Lower leg skin (tissue), 3 donors: ENCODE results near the gene INHBA.

ENCODE experiments used
- CTCF ChIP-seq, 3 donors: fragments of 450-650 bp; IDR thresholded peaks; one replicate each; pipeline ENCODE4 v1.5.1; 2016; ENCODE audit warnings: antibody characterized with exemption in 3 of 3, mild to moderate bottlenecking in 3 of 3, moderate library complexity in 2 of 3
- POLR2A ChIP-seq, 2 donors: fragments of 450-650 bp; IDR thresholded peaks; one replicate each; pipeline ENCODE4 v1.6.1; 2016 to 2017; ENCODE audit warnings: antibody characterized with exemption in 2 of 2, mild to moderate bottlenecking in 1 of 2, moderate library complexity in 1 of 2

GRCh38 chr7:41648501-41648900 lies 54.4 kb downstream of the INHBA start:
- TF ChIP-seq CTCF (IDR thresholded peaks at IDR 0.05) (no peak), POLR2A (IDR thresholded peaks at IDR 0.05) (no peak)
